Measurements from ENCODE around the gene GPR42.

Gene GPR42

GRCh38 chr19:35348911-35349611 lies 21.8 kb upstream of the GPR42 start:
- no peak for TF ChIP-seq FOXM1 (IDR thresholded peaks at IDR 0.05; ENCODE audit: borderline replicate concordance)
- no peak for TF ChIP-seq SUZ12 (IDR thresholded peaks at IDR 0.05)
- no peak for TF ChIP-seq ELF4 (IDR thresholded peaks at IDR 0.05)
- no peak for TF ChIP-seq TARDBP (IDR thresholded peaks at IDR 0.05)
- no peak for TF ChIP-seq ZNF384 (IDR thresholded peaks at IDR 0.05)
- no peak for DNase-seq (ENCODE audit: extremely low spot score)
- CTCF ChIA-PET, result interaction anchor here (0.6 to 1.0 kb wide), 2 partner anchors 146 to 278 kb away, joined by 4 read pairs; no protein-coding TSS in a partner anchor
- POLR2A ChIA-PET, result no interaction called here

GRCh38 chr19:35349614-35350521 lies 21.0 kb upstream of the GPR42 start:
- CTCF ChIA-PET, result interaction anchor here (1.0 kb wide), 1 partner anchor 145 kb away, joined by 4 read pairs; no protein-coding TSS in a partner anchor
- TF ChIP-seq TARDBP (IDR thresholded peaks at IDR 0.05) (no peak), NFRKB (IDR thresholded peaks at IDR 0.05) (no peak), BHLHE40 (IDR thresholded peaks at IDR 0.05; ENCODE audit: borderline replicate concordance) (no peak), SP1 (IDR thresholded peaks at IDR 0.05) (no peak), CTBP1 (IDR thresholded peaks at IDR 0.05; ENCODE audit: borderline replicate concordance) (no peak), ARNT (IDR thresholded peaks at IDR 0.05) (no peak), ZNF384 (IDR thresholded peaks at IDR 0.05) (no peak), FOXK2 (IDR thresholded peaks at IDR 0.05) (no peak)
- no peak for DNase-seq (ENCODE audit: extremely low spot score)
- POLR2A ChIA-PET, result no interaction called here

- POLR2A ChIA-PET, result no interaction called here
- DNase-seq (ENCODE audit: extremely low spot score), result no peak
- CTCF ChIA-PET, result no interaction called here
- TF ChIP-seq LEF1 (IDR thresholded peaks at IDR 0.05; ENCODE audit: borderline replicate concordance) (no peak), L3MBTL2 (conservative IDR thresholded peaks at IDR 0.05) (no peak), ARNT (IDR thresholded peaks at IDR 0.05) (no peak), NFRKB (IDR thresholded peaks at IDR 0.05) (no peak), PKNOX1 (IDR thresholded peaks at IDR 0.05) (no peak), FOXK2 (IDR thresholded peaks at IDR 0.05) (no peak), ELF4 (IDR thresholded peaks at IDR 0.05) (no peak)
Measured at GRCh38 chr19:35350591-35350990, 20.3 kb upstream of the GPR42 start.

DNA sequence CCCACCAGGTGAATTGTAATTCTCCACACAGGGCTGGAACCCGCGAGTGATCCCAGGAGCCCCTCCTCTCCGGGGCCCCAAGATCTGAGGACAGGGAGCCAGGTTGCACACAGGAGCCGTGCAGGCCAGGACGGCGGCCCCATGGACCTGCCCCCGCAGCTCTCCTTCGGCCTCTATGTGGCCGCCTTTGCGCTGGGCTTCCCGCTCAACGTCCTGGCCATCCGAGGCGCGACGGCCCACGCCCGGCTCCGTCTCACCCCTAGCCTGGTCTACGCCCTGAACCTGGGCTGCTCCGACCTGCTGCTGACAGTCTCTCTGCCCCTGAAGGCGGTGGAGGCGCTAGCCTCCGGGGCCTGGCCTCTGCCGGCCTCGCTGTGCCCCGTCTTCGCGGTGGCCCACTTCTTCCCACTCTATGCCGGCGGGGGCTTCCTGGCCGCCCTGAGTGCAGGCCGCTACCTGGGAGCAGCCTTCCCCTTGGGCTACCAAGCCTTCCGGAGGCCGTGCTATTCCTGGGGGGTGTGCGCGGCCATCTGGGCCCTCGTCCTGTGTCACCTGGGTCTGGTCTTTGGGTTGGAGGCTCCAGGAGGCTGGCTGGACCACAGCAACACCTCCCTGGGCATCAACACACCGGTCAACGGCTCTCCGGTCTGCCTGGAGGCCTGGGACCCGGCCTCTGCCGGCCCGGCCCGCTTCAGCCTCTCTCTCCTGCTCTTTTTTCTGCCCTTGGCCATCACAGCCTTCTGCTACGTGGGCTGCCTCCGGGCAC lies 19.3 kb upstream of the GPR42 start:
- POLR2A ChIA-PET, result no interaction called here
- TF ChIP-seq ARNT (IDR thresholded peaks at IDR 0.05) (no peak), TARDBP (IDR thresholded peaks at IDR 0.05) (no peak), FOXK2 (IDR thresholded peaks at IDR 0.05) (no peak), SUZ12 (IDR thresholded peaks at IDR 0.05) (no peak), PKNOX1 (IDR thresholded peaks at IDR 0.05) (no peak), NFRKB (IDR thresholded peaks at IDR 0.05) (no peak)
- no peak for DNase-seq (ENCODE audit: extremely low spot score)
- CTCF ChIA-PET, result no interaction called here

GRCh38 chr19:35352177-35352447 lies 18.8 kb upstream of the GPR42 start:
- no peak for TF ChIP-seq TARDBP (IDR thresholded peaks at IDR 0.05)
- TF ChIP-seq ZNF384 (IDR thresholded peaks at IDR 0.05), result no peak
- TF ChIP-seq FOXM1 (IDR thresholded peaks at IDR 0.05; ENCODE audit: borderline replicate concordance), result no peak
- TF ChIP-seq FOXK2 (IDR thresholded peaks at IDR 0.05), result no peak
- TF ChIP-seq FOXA1 (IDR thresholded peaks at IDR 0.05), result no peak
- TF ChIP-seq ARNT (IDR thresholded peaks at IDR 0.05), result no peak
- TF ChIP-seq PKNOX1 (IDR thresholded peaks at IDR 0.05), result no peak
- no peak for TF ChIP-seq BHLHE40 (IDR thresholded peaks at IDR 0.05; ENCODE audit: borderline replicate concordance)
- TF ChIP-seq CTBP1 (IDR thresholded peaks at IDR 0.05; ENCODE audit: borderline replicate concordance), result no peak
- TF ChIP-seq ELF4 (IDR thresholded peaks at IDR 0.05), result no peak
- no peak for TF ChIP-seq L3MBTL2 (conservative IDR thresholded peaks at IDR 0.05)
- no peak for DNase-seq (ENCODE audit: extremely low spot score)
- POLR2A ChIA-PET, result no interaction called here
- CTCF ChIA-PET, result interaction anchor here (1.3 to 1.8 kb wide), 3 partner anchors 18 to 145 kb away, joined by 3 to 8 read pairs (median 6); no protein-coding TSS in a partner anchor
